HPDE6-E6E7 (cell line): ENCODE measurements around the gene LRRC27.
"Not testable (repeated sequence)": the region's sequence is repeated elsewhere in the genome, so short reads cannot be mapped to it uniquely, and the experiment has no call there.

ENCODE experiments used
- DNase-seq: peaks from one replicate; pipeline ENCODE4 v3.0.0; 2011; ENCODE audit warnings: missing footprints; ENCODE audit errors: extremely low spot score

The LRRC27 gene

GRCh38 chr10:132374176-132374575, 42.2 kb downstream of the LRRC27 start:
- DNase-seq, result no peak

- no peak for DNase-seq
Observed at GRCh38 chr10:132374612-132375011, 42.6 kb downstream of the LRRC27 start.

DNA sequence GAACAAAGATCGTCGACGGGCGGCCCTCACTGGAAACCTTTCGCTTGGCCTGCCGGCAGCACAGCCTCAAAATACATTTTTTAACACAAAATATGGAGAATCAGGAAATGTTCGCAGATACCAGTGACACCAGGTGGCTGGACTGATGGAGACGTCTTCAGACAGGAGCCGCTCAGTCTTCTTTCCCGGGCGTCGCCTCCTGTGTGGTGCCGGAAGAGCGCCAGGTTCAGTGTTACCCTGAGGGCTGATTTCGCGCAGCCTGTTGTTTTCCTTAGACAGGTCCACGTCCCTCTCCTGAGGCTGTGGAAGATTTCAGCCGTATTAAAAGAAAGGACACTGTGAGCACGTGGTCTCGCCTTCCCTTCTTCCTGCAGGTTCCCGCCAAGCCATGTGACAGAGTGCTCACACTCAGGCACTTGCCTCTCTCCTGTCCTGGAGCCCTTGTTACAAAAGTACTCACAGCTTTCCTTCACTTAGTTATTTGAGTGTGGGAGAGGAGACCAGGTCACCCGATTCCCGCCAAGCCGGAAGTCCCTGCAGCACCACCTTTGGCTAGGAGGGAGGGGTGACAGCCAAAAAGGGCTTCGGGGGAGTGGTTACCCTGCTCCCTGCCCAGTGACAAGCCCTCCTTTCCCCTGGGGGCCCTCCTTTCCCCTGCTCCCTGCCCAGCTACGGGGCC, 43.3 kb downstream of the LRRC27 start:
- no peak for DNase-seq

GRCh38 chr10:132375795-132376297, 43.9 kb downstream of the LRRC27 start:
- DNase-seq, result no peak

DNA sequence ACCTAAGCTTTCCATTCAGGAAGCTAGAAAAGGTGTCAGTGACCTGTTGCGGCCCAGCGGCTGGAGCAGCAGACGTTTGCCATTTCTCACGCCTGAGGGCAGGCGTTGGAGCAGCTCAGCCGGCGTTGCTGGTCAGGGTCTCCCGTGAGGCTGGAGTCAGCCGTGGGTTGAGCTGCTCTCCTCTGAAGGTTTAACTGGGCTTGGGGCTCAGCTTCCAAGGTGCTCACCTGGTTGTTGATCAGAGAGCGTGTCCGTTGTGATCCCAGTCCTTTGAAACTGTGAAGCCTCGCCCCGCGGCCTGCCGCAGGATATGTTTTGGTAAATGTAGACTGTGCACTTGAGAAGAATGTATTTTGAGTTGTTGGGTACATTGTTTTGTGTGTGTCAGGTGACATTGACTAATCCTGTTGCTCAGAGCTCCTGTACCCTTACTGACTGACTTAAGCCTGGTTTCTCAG, 44.4 kb downstream of the LRRC27 start:
- DNase-seq, result no peak

DNA sequence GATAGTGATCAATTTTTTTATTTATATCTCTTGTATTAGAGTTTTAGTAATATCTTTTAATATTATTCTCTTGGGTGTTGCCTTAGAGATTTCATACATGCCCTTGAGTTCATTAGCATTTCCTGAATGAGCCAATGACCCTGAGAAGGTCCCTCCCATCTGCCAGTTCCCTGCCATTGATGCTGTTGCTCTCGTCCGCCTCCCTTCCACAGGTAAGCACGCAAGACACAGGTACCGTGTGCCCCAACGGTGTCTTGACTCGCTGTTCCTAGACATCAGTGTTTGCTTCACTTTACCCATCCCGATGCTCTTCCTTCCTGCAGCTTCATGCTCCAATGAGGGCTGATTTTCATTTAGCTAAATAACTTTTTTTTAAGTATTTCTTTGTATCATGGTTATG, 45.3 kb downstream of the LRRC27 start:
- DNase-seq, result no peak

DNA sequence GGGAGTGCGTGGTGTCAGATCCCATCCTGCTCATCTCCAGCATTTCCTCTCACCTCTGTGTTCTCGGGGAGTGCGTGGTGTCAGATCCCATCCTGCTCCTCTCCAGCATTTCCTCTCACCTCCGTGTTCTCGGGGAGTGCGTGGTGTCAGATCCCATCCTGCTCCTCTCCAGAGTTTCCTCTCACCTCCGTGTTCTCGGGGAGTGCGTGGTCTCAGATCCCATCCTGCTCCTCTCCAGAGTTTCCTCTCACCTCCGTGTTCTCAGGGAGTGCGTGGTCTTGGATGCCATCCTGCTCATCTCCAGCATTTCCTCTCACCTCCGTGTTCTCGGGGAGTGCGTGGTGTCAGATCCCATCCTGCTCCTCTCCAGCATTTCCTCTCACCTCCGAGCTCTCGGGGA, 47.0 kb downstream of the LRRC27 start:
- DNase-seq, result not testable (repeated sequence)

- not testable (repeated sequence) for DNase-seq
Observed at GRCh38 chr10:132380986-132381385, 49.0 kb downstream of the LRRC27 start.

DNA sequence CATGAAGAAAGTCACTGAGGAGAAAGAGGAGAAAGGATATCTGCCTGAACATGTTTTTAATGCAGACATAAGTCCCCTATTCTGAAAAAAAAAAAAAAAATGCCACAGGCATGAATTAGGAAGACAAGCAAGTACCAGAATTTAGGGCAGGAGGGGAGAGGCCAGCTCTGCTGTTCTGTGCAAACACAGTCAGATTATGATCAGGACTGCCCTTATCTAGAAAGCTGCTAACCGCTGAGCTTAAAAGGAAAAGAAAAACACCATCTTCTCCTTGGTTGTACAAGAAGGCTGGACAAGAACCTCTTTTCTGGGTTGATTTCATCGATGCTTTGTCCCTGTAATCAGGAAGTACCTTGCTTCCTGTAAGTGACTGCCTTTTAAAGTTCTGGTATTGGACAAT, 49.7 kb downstream of the LRRC27 start:
- no peak for DNase-seq

DNA sequence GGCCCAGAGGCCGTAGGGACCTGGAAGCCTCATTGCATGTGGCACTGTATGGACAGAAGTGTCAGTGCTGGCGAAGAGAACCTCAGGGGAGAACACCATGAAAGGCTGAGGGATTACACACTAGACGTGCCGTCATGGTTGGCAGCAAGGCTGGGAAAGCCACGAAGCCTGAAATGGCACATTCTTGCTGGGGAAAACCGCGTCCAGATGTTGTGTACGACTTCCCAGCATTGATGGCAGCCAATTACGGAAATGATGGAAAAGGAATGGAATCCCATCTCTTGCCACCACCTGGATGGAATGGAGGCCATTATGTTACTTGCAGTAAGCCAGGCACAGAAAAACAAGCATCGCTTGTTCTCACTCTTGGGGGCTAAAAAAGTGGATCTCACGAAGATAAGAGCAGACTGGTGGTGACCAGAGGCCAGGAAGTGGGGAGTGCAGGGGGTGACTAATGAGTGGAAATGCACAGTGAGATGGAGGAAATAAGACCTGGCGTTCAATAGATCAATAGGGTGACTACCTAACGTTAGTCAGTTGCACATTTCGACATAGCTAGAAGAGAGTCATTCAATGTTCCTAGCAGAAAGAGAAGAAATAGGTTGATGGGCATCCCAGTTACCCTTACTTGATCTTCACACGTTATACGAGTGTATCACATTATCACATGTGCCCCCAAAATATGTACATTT, 50.4 kb downstream of the LRRC27 start:
- no peak for DNase-seq

GRCh38 chr10:132383101-132383500, 51.1 kb downstream of the LRRC27 start:
- DNase-seq, result no peak

DNA sequence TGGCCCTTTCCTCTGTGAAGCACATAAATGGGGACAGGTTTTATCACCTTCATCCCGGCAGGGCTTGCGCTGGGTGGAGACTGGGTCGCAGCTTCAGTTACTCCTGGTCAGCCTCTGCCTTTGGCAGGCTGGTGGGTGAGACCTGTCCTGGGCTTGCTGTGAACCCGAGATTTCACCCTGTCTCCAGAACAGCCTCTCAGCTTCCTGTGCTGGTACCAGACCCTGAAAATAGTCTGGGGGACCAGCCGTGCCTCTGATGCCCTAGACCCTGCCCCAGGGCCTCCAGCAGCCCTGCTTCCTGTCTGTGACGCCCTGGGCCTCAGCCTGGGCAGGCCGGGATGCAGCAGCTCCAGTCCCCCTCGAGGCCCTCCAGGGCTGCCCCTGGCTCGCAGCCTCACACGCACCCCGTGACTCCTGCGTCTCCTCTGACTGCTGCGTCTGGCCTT, 51.8 kb downstream of the LRRC27 start:
- no peak for DNase-seq

DNA sequence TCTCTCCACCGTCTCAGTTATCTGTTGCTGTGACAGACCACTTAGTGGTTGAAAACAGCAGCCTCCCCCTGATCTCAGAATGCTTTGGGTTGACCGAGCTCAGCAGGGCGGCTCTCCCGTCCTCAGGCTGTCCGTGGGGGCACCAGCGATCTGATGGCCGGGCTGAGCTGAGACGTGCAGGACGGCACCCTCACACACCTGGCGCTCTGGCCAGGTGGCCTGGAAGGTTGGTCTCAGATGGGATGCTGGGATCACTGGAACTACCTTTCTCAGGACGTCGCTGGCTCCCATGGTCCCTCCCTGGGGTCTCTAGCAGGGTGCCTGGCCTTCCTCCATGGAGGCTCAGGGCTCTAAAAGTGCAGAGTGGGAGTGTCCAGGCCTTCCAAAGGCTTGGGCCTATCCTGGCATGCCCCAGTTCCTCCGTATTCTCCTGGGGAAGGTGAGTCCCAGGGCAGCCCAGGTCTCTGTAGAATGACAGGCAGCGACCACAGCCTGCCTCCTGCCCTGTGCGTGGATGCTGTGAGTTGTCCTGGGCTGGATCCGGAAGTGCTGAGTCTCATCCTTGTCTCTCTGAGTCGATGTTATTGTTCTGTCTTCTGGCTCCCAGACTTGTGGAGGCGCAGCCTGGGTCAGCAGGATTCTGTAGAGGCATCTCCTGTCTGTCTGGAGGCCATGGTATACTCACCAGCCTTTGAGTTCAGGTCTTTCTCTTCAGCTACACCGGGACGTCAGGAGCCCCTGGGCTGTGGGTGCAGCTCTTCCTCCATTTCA, 52.8 kb downstream of the LRRC27 start:
- no peak for DNase-seq

DNA sequence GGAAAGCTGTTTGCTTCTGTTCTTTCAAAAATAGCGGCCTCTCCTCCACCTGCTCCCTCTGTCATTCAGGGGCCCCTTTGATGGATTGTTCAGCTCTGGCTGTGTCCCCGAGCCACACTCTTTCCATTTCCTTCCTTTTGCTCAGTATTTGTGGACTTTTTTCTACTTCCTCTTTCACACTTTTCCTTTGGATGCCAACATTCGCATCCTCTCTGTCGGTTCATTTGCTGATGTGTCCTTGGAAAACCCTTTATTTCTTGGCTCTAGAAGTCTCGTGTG, 53.3 kb downstream of the LRRC27 start:
- DNase-seq, result no peak

DNA sequence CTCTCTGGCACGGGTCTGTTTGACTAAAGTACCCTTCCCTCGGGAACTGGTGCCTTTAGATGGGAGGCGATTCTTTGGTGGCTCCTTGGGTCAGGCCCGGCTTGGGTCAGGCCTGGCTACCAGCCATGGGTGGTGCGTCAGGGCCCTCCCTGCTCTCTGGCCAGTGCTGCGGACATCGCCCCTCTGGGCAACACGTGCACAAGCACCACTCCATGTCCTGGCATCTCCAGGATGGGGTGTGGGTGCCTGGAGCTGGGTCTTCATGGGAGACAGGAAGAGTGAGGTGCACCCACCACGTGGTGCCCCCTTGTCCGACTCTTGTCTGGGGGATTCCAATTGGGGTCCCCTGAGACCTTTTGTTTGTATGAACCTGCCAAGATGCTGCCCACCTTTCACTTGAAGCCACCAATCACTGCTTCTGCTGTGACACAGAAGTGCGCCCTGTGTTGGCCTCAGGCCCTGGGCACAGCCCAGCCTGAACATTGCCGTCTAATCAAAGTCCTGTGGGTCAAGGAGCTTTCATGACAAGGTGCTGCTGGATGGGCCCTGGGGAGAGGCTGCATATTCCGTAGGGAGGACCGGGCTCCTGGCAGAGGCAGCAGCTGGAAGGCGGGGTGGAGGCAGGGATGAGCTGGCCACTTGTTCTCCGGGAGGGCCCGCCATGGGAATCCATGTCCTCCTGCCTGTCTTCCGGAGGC, 53.9 kb downstream of the LRRC27 start:
- no peak for DNase-seq

DNA sequence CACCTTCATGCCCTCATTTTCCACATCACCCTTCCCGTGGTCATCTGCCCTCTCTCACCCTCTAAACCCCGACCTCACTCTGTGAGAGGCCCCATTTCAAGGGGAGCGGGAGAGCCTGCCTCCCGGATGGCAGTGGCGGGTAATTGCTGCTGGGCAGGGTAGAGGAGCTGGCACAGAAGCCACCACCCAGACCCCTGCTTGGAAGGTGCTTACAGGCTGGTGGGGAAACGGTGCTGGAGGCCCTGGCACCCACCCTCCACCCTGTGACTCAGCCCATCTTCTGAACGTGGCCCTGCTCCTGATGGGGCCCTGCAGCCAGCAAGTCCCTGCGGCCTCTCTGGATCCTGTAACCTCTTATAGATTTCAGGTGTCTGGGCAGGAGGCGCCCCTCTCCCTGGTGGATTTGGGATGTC, 54.4 kb downstream of the LRRC27 start:
- DNase-seq, result no peak

GRCh38 chr10:132386896-132387295, 54.9 kb downstream of the LRRC27 start:
- not testable (repeated sequence) for DNase-seq

DNA sequence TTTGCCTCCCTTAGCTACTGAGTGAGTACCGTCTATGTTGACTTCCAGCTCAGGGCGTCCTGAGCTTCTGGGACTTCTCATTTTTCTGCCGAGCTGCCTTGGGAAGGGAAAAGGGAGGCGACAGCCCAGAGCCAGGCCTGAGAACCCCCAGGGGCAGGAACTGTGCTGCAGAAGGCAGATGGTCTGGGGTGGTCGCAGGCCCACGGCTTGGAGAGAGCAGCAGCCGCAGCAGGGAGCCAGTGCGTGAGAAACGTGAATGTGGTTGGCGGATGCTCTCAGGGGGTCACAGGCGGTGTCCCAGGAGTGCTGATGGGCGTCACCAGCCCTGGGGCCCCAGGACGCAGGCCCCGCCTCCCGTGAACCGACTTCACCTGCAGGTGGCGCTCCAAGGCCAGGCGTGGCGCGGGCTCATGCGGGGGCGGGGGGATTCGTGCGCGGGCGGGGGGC, 55.8 kb downstream of the LRRC27 start:
- no peak for DNase-seq

DNA sequence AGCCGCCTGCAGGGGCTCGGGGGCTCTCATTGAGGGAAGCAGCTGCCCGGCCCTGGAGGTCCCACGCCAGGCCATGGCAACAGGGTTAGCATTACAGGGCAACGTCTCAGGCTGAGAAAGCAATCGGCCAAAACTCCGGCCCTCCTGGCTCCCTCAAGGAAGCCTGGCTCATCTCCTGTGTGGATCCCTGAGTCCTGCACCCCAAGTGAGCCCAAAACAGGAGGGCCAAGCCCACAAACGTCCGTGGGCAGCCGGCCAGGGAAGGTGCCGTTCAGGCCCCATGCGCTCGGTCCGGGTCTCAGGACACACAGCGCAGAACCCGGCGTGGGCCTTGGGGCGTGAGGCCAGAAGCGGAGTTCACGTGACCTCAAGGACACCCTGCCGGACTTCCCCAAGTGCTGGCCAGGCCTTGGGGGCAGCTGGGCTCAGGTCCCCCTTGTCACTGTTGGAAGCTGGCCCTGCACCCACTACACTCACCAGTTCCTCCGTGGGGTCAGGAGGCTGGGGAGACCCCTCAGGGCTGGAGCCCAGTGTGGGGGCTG, 57.0 kb downstream of the LRRC27 start:
- DNase-seq, result no peak

DNA sequence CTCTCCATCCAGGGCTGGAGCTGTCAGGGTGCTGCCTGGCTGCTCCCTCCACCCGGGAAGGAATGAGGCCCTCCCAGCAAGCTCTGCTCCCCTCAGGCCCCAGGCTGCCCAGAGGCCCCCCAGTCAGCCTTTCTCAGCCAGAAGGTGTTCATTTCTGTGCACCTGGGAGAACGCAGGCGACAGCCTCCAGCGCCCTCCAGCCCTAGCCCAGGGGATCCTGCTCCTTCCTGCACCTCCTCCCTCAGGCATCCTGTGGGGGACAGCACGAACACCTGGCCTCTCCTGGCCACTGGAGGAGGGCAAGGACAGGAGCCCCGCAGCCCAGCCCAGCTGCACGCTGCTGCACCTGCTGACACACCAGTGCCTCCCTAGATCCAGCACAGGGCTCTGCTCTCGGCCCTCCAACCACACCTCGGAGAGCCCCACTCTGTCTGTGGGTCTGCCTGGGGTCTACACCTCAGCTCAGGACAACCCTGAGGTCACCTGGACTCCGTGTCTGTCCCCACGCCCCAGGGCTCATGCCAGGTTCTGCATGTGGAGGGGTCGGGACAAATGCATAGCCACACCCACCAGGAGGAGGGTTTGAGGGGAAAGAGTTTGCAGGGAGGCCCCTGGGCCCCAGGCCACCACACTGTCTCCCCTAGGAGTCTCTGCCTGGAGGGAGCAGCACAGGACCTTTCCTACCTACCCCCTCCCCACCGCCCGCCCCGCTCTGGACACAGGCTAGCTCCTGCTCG, 57.6 kb downstream of the LRRC27 start:
- no peak for DNase-seq
